Thyroid gland (tissue), 4 donors: ENCODE results near the gene EDAR.

Experiments used
- CTCF ChIP-seq, 6 experiments: fragments of 200-600 bp in 3 of 6; fragments of 450-650 bp in 3 of 6; sonication (generic) in 3 of 6; IDR thresholded peaks; one replicate each; pipeline ENCODE4 v1.5.1; 2016 to 2019; ENCODE audit warnings: antibody characterized with exemption in 6 of 6, mild to moderate bottlenecking in 2 of 6, inconsistent platforms in 1 of 6, moderate library complexity in 1 of 6
- POLR2A ChIP-seq, 2 donors: fragments of 450-650 bp; IDR thresholded peaks; one replicate each; pipeline ENCODE4 v1.6.1; 2017; ENCODE audit warnings: antibody characterized with exemption in 2 of 2, mild to moderate bottlenecking in 2 of 2, moderate library complexity in 1 of 2

- TF ChIP-seq CTCF (IDR thresholded peaks at IDR 0.05) (no peak), POLR2A (IDR thresholded peaks at IDR 0.05) (no peak)
Measured at GRCh38 chr2:108956375-108956774, 32.6 kb downstream of the EDAR start.
